Subcutaneous adipose tissue (tissue), 4 donors: ENCODE results near the gene PTPRD. TPM values are rescaled to one million over a fixed set of nuclear protein-coding genes. Genes with fewer than 3 reads are reported as not detected.

Experiments
- CTCF ChIP-seq: fragments of 450-650 bp; IDR thresholded peaks from one replicate; pipeline ENCODE4 v1.5.1; 2016; ENCODE audit warnings: low read depth, mild to moderate bottlenecking, control low read depth, antibody characterized with exemption, moderate library complexity
- total RNA-seq, 4 donors: library from RNA; depleted of rRNA; stranded (reverse); fragments of >200 nt; gene quantifications; one replicate each; pipeline ENCODE4 v1.1.0, GENCODE V29; 2016

PTPRD gene
- total RNA-seq, 4 donors from 2014 or later = 5.1 to 17.3 (median 12.1) TPM

- TF ChIP-seq CTCF = no peak
Measured at GRCh38 chr9:9231946-9232345, 1380.9 kb downstream of the PTPRD start.

- no peak for TF ChIP-seq CTCF
Measured at GRCh38 chr9:9229269-9229668, 1383.5 kb downstream of the PTPRD start.

- TF ChIP-seq CTCF = no peak
Measured at GRCh38 chr9:9223175-9223574, 1389.6 kb downstream of the PTPRD start.

- TF ChIP-seq CTCF = no peak
Measured at GRCh38 chr9:9222730-9223129, 1390.1 kb downstream of the PTPRD start.

- no peak for TF ChIP-seq CTCF
Measured at GRCh38 chr9:9216934-9217333, 1395.9 kb downstream of the PTPRD start.

- TF ChIP-seq CTCF = no peak
Measured at GRCh38 chr9:9215050-9215449, 1397.8 kb downstream of the PTPRD start.

- TF ChIP-seq CTCF = no peak
Measured at GRCh38 chr9:9214066-9214465, 1398.7 kb downstream of the PTPRD start.

- TF ChIP-seq CTCF = no peak
Measured at GRCh38 chr9:9212963-9213362, 1399.8 kb downstream of the PTPRD start.
